IPS-20b (cell line): ENCODE results near the gene COL21A1.
A peak's percentile ranks its signal among the peaks of the same experiment; 100 is the strongest.
"Not testable (repeated sequence)": the region's sequence is repeated elsewhere in the genome, so short reads cannot be mapped to it uniquely, and the experiment has no call there.

Experiments used
- H3K27ac ChIP-seq: one replicate; pipeline ENCODE4 v1.5.1; 2013; ENCODE audit warnings: low read length
- H3K27me3 ChIP-seq: 2 replicates; pipeline ENCODE4 v1.6.1; 2013; ENCODE audit warnings: mild to moderate bottlenecking, low read length, inconsistent platforms; ENCODE audit not compliant: insufficient read depth
- H3K36me3 ChIP-seq: 2 replicates; pipeline ENCODE4 v1.6.1; 2013; ENCODE audit warnings: low read depth, mild to moderate bottlenecking, inconsistent platforms, low read length, moderate library complexity; ENCODE audit not compliant: insufficient read depth
- H3K4me1 ChIP-seq: 2 replicates; pipeline ENCODE4 v1.6.1; 2013; ENCODE audit warnings: mild to moderate bottlenecking, control low read depth, inconsistent platforms, low read length, moderate library complexity; ENCODE audit not compliant: insufficient read depth
- H3K4me3 ChIP-seq: 2 replicates; pipeline ENCODE4 v1.5.1; 2013; ENCODE audit warnings: mild to moderate bottlenecking, low read length, inconsistent platforms
- H3K9ac ChIP-seq: 2 replicates; pipeline ENCODE4 v1.6.1; 2013; ENCODE audit warnings: low read depth, mild to moderate bottlenecking, inconsistent platforms, low read length, moderate library complexity
- H3K9me3 ChIP-seq: 2 replicates; pipeline ENCODE4 v1.6.1; 2013; ENCODE audit warnings: mild to moderate bottlenecking, low read depth, low read length, inconsistent platforms; ENCODE audit not compliant: insufficient read depth

Gene COL21A1

GRCh38 chr6:56268266-56268665 is 20.9 kb upstream of the COL21A1 start:
- no peak overlapping the region for H3K4me3 ChIP-seq
- H3K27me3 ChIP-seq: no peaks in the 10 kb centered on the region
- no peaks in the 10 kb centered on the region for H3K36me3 ChIP-seq
- no peaks in the 10 kb centered on the region for H3K4me1 ChIP-seq
- peaks cover 14% of the 10 kb centered on the region; the same call in 1 of the 2 replicates for H3K9me3 ChIP-seq
- H3K9ac ChIP-seq: no peak overlapping the region
- no peak overlapping the region for H3K27ac ChIP-seq

GRCh38 chr6:56266011-56266410 is 18.6 kb upstream of the COL21A1 start:
- H3K36me3 ChIP-seq: no peaks in the 10 kb centered on the region
- no peak overlapping the region for H3K27ac ChIP-seq
- no peaks in the 10 kb centered on the region for H3K27me3 ChIP-seq
- H3K4me1 ChIP-seq: no peaks in the 10 kb centered on the region
- peaks cover 4% of the 10 kb centered on the region; the same call in 1 of the 2 replicates for H3K9me3 ChIP-seq
- no peak overlapping the region for H3K4me3 ChIP-seq
- no peak overlapping the region for H3K9ac ChIP-seq

GRCh38 chr6:56263596-56264315 is 16.4 kb upstream of the COL21A1 start:
- Histone ChIP-seq H3K27ac (no peak overlapping the region), H3K27me3 (no peaks in the 10 kb centered on the region), H3K9ac (no peak overlapping the region)

GRCh38 chr6:56260593-56260992 is 13.2 kb upstream of the COL21A1 start:
- not testable (repeated sequence) for H3K36me3 ChIP-seq, H3K4me1 ChIP-seq, H3K9ac ChIP-seq, H3K4me3 ChIP-seq, H3K27ac ChIP-seq, H3K27me3 ChIP-seq, H3K9me3 ChIP-seq

More at GRCh38 chr6:56263596-56264315, 16.4 kb upstream of the COL21A1 start:
- Histone ChIP-seq H3K9me3 (no peaks in the 10 kb centered on the region), H3K4me3 (no peak overlapping the region), H3K4me1 (peaks cover 7% of the 10 kb centered on the region), H3K36me3 (no peaks in the 10 kb centered on the region)

GRCh38 chr6:56259234-56260077 is 12.1 kb upstream of the COL21A1 start:
- Histone ChIP-seq H3K9ac (no peak overlapping the region), H3K4me1 (peaks cover 9% of the 10 kb centered on the region), H3K36me3 (no peaks in the 10 kb centered on the region), H3K4me3 (no peak overlapping the region), H3K9me3 (no peaks in the 10 kb centered on the region), H3K27me3 (no peaks in the 10 kb centered on the region), H3K27ac (no peak overlapping the region)

- Histone ChIP-seq H3K4me3 (no peak overlapping the region), H3K9ac (no peak overlapping the region), H3K4me1 (peaks cover 9% of the 10 kb centered on the region), H3K9me3 (no peaks in the 10 kb centered on the region), H3K27me3 (no peaks in the 10 kb centered on the region), H3K27ac (no peak overlapping the region), H3K36me3 (no peaks in the 10 kb centered on the region)
Observed at GRCh38 chr6:56255349-56255748, 8.0 kb upstream of the COL21A1 start.

- H3K9ac ChIP-seq: no peak overlapping the region
- no peaks in the 10 kb centered on the region for H3K9me3 ChIP-seq
- no peaks in the 10 kb centered on the region for H3K36me3 ChIP-seq
- no peak overlapping the region for H3K4me3 ChIP-seq
- H3K27me3 ChIP-seq: peaks cover 18% of the 10 kb centered on the region
- peaks cover 20% of the 10 kb centered on the region; the same call in 1 of the 2 replicates for H3K4me1 ChIP-seq
- no peak overlapping the region for H3K27ac ChIP-seq
Observed at GRCh38 chr6:56250266-56250665, 2.9 kb upstream of the COL21A1 start.

- no peak overlapping the region for H3K27ac ChIP-seq
- no peaks in the 10 kb centered on the region for H3K9me3 ChIP-seq
- H3K4me1 ChIP-seq: peaks cover 28% of the 10 kb centered on the region; the same call in 1 of the 2 replicates
- H3K36me3 ChIP-seq: no peaks in the 10 kb centered on the region
- H3K4me3 ChIP-seq: peak overlapping the region; percentile 71
- H3K27me3 ChIP-seq: peaks cover 18% of the 10 kb centered on the region
- peak overlapping the region; percentile 73; the same call in 1 of the 2 replicates for H3K9ac ChIP-seq
Observed at GRCh38 chr6:56247654-56248122, 308 bp upstream of the COL21A1 start.

GRCh38 chr6:56246541-56246880 is 869 bp downstream of the COL21A1 start:
- Histone ChIP-seq H3K9ac (peak overlapping the region; percentile 73; the same call in 1 of the 2 replicates), H3K4me1 (peaks cover 28% of the 10 kb centered on the region; the same call in 1 of the 2 replicates), H3K9me3 (no peaks in the 10 kb centered on the region), H3K27ac (peak overlapping the region; percentile 48), H3K4me3 (peak overlapping the region; percentile 71), H3K36me3 (no peaks in the 10 kb centered on the region), H3K27me3 (peaks cover 18% of the 10 kb centered on the region)

GRCh38 chr6:56245903-56246351 is 1.5 kb downstream of the COL21A1 start:
- Histone ChIP-seq H3K36me3 (no peaks in the 10 kb centered on the region), H3K4me3 (peak overlapping the region; percentile 71), H3K27me3 (peaks cover 18% of the 10 kb centered on the region), H3K9me3 (no peaks in the 10 kb centered on the region), H3K4me1 (peaks cover 28% of the 10 kb centered on the region; the same call in 1 of the 2 replicates), H3K9ac (peak overlapping the region; percentile 73; the same call in 1 of the 2 replicates), H3K27ac (peak overlapping the region; percentile 48)

- Histone ChIP-seq H3K4me1 (peaks cover 28% of the 10 kb centered on the region; the same call in 1 of the 2 replicates), H3K27me3 (peaks cover 18% of the 10 kb centered on the region), H3K36me3 (no peaks in the 10 kb centered on the region), H3K4me3 (no peak overlapping the region), H3K27ac (no peak overlapping the region), H3K9ac (no peak overlapping the region), H3K9me3 (no peaks in the 10 kb centered on the region)
Observed at GRCh38 chr6:56244528-56245253, 2.7 kb downstream of the COL21A1 start.
